GM12874 (cell line): Measurements from ENCODE around the gene USP3.

ENCODE experiments used
- CTCF ChIP-seq: IDR thresholded peaks from 2 replicates; pipeline ENCODE4 v1.5.1; 2011; ENCODE audit warnings: low read depth, mild to moderate bottlenecking, control low read depth, low read length, moderate library complexity; ENCODE audit not compliant: insufficient read depth

Gene USP3

GRCh38 chr15:63615935-63616334, 111.5 kb downstream of the USP3 start:
- no peak for TF ChIP-seq CTCF

- no peak for TF ChIP-seq CTCF
Observed at GRCh38 chr15:63623232-63623969, 119.0 kb downstream of the USP3 start.

- no peak for TF ChIP-seq CTCF
Observed at GRCh38 chr15:63626955-63627354, 122.6 kb downstream of the USP3 start.

GRCh38 chr15:63628123-63628822, 123.9 kb downstream of the USP3 start:
- no peak for TF ChIP-seq CTCF

GRCh38 chr15:63630036-63630751, 125.8 kb downstream of the USP3 start:
- no peak for TF ChIP-seq CTCF

GRCh38 chr15:63633312-63633711, 128.9 kb downstream of the USP3 start:
- no peak for TF ChIP-seq CTCF

GRCh38 chr15:63634154-63634553, 129.8 kb downstream of the USP3 start:
- no peak for TF ChIP-seq CTCF
